GM12874 (cell line): ENCODE data around the gene GPR146.

Experiments used
- TF ChIP-seq, protein P1 (sequence below): IDR thresholded peaks from 2 replicates; pipeline ENCODE4 v1.5.1; 2011; ENCODE audit warnings: low read depth, mild to moderate bottlenecking, control low read depth, low read length, moderate library complexity; ENCODE audit not compliant: insufficient read depth

Gene GPR146

DNA sequence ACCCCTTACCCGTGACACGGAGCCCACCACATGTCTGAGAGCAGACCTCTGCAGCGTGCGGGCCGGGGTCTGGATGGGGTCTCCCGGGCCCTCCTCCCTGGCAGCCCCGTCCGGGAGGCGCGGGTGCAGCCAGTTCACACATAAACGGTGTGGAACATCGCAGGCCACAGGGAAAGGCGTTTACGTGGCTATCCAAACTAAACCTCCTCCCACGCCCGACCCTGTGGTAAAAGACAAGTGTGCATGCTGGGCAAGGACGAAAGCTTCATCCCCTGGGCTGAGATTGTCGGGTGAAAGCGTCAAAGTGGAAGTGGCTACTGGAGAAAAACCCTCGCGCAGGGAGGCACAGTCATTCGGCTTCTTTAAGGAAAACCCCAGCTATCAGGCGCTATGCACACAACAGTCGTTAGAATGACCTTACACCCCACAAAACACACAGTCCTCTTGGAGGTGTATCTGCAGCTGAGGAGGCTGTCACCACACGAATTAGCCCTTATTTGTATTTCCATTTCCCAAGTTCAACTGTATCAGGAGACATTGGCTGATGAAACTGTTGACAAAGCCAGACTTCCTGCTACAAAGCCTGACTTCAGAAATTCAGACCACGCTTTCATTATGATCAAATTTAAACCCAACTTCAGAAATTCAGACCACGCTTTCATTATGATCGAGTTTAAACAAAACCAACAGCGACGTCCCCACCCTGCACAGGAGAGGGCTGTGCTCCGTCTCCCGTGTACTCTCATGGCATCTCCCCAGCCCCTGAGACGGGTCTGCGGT, 58.9 kb downstream of the GPR146 start:
- TF ChIP-seq, protein P1, sequence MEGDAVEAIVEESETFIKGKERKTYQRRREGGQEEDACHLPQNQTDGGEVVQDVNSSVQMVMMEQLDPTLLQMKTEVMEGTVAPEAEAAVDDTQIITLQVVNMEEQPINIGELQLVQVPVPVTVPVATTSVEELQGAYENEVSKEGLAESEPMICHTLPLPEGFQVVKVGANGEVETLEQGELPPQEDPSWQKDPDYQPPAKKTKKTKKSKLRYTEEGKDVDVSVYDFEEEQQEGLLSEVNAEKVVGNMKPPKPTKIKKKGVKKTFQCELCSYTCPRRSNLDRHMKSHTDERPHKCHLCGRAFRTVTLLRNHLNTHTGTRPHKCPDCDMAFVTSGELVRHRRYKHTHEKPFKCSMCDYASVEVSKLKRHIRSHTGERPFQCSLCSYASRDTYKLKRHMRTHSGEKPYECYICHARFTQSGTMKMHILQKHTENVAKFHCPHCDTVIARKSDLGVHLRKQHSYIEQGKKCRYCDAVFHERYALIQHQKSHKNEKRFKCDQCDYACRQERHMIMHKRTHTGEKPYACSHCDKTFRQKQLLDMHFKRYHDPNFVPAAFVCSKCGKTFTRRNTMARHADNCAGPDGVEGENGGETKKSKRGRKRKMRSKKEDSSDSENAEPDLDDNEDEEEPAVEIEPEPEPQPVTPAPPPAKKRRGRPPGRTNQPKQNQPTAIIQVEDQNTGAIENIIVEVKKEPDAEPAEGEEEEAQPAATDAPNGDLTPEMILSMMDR = no peak

GRCh38 chr7:1103789-1104515, 59.6 kb downstream of the GPR146 start:
- TF ChIP-seq, protein P1 = no peak

DNA sequence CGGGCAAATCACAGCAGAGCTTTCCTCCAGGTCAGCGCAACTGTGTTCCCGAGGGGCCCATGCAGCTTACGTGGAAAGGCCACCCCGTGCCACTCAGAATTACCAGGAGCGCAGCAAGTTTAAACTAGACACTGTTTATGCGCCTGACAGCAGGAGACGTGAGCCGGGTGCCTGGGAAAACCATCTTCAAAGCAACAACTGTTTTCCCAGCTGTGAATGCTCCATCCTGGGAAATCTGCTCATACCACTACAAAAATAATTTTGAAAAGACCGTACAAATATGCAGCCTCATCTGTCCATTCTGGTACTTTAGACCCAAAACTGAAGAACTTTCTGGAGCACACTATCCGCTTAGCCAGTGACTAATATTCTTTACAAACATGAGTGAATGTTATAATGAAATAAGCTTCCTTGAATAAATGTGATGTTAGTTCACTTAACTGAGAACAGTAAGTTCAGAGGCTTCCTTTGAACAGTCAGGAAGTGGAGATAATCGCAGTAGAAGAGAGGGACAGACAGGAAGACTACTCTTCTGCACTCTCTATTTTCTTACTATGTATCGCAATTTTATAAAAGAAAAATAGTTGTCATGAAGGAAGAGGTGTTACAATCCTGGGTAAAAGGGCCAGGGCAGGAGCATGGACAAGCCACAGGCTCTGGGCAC, 60.3 kb downstream of the GPR146 start:
- TF ChIP-seq, protein P1 = no peak

DNA sequence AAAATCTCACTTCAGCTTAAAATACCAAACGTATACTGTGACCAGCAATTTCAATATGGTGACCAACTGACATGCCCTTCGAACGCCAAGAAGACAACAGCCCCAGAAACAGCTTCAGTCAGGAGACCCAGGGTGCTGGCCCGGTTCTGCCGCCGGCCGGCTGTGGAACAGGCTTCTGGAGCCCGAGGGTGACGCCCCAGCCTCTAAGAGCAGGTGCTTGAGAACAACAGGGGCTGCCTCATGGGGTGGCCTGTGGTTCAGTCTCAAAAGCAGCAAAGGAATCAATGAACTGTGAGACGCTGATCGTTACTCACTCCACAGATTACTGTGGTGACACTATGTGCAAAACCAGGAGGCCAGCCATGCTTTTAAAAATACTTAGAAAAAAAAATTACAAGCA, 60.8 kb downstream of the GPR146 start:
- TF ChIP-seq, protein P1 = no peak

DNA sequence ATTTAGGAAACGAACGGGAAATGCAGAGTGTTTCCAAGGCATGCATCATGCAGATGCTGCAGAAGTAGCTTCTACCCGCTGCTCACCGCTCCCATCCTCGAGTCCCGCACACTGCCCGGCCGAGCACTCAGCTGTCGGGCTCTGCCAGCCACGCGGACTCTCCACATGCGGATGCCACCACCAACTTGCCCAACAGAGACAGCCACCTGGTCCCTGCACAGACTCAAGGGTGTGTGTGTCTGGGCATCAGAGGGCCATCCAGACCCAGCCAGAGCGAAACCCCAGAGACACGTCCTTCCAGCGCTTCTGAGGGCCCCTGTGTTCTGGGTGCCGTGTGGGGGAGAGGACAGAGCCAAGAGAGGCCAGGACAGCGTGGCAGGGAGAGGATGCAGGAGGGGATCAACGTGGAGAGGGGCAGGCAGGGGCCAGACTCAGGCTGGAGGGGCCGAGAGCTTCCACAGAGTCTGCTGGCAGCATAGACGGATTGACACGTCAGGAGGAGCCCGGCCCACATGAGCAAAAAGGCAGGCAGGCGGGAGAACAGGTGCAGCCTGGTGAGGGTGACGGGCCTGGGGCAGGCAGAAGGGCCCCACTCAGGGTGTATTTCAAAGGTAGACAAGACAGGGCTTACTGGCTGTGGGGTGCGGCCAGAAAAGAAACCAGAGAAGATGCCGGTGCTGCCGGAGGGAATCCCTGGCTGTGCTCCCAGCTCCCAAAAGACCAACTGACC, 61.9 kb downstream of the GPR146 start:
- TF ChIP-seq, protein P1 = no peak

- TF ChIP-seq, protein P1 = no peak
Measured at GRCh38 chr7:1106793-1107421, 62.6 kb downstream of the GPR146 start.
